ENCODE measurements around the gene UGDH.

GRCh38 chr4:39451423-39452023, 75.7 kb downstream of the UGDH start:
- TF ChIP-seq ZNF274 (IDR thresholded peaks at IDR 0.05; ENCODE audit: low read depth, low read length) (no peak), SUZ12 (IDR thresholded peaks at IDR 0.05; ENCODE audit: extremely low read depth, insufficient read depth, insufficient read length) (no peak), YY1 (IDR thresholded peaks at IDR 0.05; ENCODE audit: insufficient read depth, insufficient read length) (no peak)
